Measurements from ENCODE around the gene USP6NL. TPM values are rescaled to one million over a fixed set of nuclear protein-coding genes. Genes with fewer than 3 reads are reported as not detected.

Gene USP6NL
- total and polyA plus RNA-seq, 2 of the 8 experiments (the other 6 are each of a cell fraction or from before 2014, with no cell fraction given) = 10.9 to 28.8 TPM

- H2AK5ac ChIP-seq (ENCODE audit: low read depth, low read length) = no peak overlapping the region
- H3K4me2 ChIP-seq (ENCODE audit: insufficient read depth in 1 of 2, low read depth in 2 of 2, low read length in 2 of 2) = peak overlapping the region; percentile 81 to 85
- peaks cover 4 to 7% (median 6%) of the 10 kb centered on the region in 4 experiments; a peak in 6 of 7 replicates for H3K4me1 ChIP-seq (replicated peaks in 1 of 4; ENCODE audit: control insufficient read depth in 3 of 4, insufficient read depth in 4 of 4, low read length in 3 of 4)
- no peak overlapping the region for H2BK20ac ChIP-seq (ENCODE audit: low read length)
- no peaks in the 10 kb centered on the region; a peak in 1 of 7 replicates for H3K27me3 ChIP-seq (replicated peaks in 1 of 4; ENCODE audit: control insufficient read depth in 3 of 4, extremely low read depth in 1 of 4, insufficient read depth in 3 of 4, low read length in 3 of 4)
- 87% methylated on average over 3 of the region's 3 CpGs; no CpG with 5 or more reads in 1 of the 2 experiments for WGBS, 2 experiments (ENCODE audit: extremely low coverage in 1 of 2, insufficient coverage in 1 of 2, insufficient read length in 1 of 2, insufficient replicate concordance in 2 of 2, low coverage in 1 of 2, low lambda C conversion rate in 2 of 2, missing lambda C conversion rate in 1 of 2)
- peaks cover 2% of the 10 kb centered on the region for H3K23me2 ChIP-seq (ENCODE audit: low read depth, low read length)
- H2BK15ac ChIP-seq (ENCODE audit: low read length) = no peak overlapping the region
- H2BK120ac ChIP-seq (replicated peaks; ENCODE audit: low read depth, low read length) = no peak overlapping the region
- H3K4me3 ChIP-seq (ENCODE audit: extremely low read depth in 1 of 4, insufficient read depth in 2 of 4, low read depth in 3 of 4, low read length in 4 of 4) = peak overlapping the region in 3 of 4 experiments; percentile 17 to 97 (median 27); a peak in 5 of 8 replicates
- no peak overlapping the region for H3K23ac ChIP-seq (ENCODE audit: insufficient read length)
- H3K9ac ChIP-seq (replicated peaks in 1 of 4; ENCODE audit: extremely low read depth in 1 of 4, low read depth in 3 of 4, low read length in 3 of 4) = peak overlapping the region in 1 of 4 experiments; percentile 37; a peak in 1 of 7 replicates
- no peak overlapping the region for H4K8ac ChIP-seq (ENCODE audit: extremely low read depth, insufficient read depth, low read length)
- H4K20me1 ChIP-seq (replicated peaks in 1 of 2; ENCODE audit: control insufficient read depth in 1 of 2, insufficient read depth in 2 of 2, low read length in 2 of 2) = peaks cover 4 to 7% of the 10 kb centered on the region in 2 experiments
- H2BK12ac ChIP-seq (ENCODE audit: low read depth, low read length) = no peak overlapping the region
- H3K79me2 ChIP-seq (ENCODE audit: control insufficient read depth in 1 of 2, insufficient read depth in 2 of 2, low read length in 2 of 2) = peaks cover 10 to 63% of the 10 kb centered on the region in 2 experiments; a peak in 3 of 4 replicates
- H4K91ac ChIP-seq (replicated peaks; ENCODE audit: insufficient read length, low read length) = no peak overlapping the region
- FAIRE-seq (no peak), DNase-seq (ENCODE audit: low read depth in 1 of 2, low spot score in 2 of 2) (no peak)
- H2AFZ ChIP-seq (ENCODE audit: low read length) = no peak overlapping the region
- no peak overlapping the region for H3K56ac ChIP-seq (replicated peaks; ENCODE audit: insufficient read length, low read depth, low read length)
- ChIA-PET POLR2A (ENCODE audit: partially characterized antibody) (interaction anchor here (0.6 to 2.4 kb wide), 4 partner anchors 22 to 415 kb away, joined by 3 to 6 read pairs (median 4); partner anchors contain the start of gene ECHDC3), CTCF (ENCODE audit: partially characterized antibody) (interaction anchor here (1.0 to 1.7 kb wide), 4 partner anchors 32 to 91 kb away, joined by 3 to 7 read pairs (median 4); no protein-coding TSS in a partner anchor)
- H4K5ac ChIP-seq (ENCODE audit: insufficient read length, low read depth, low read length) = no peak overlapping the region
- no peak overlapping the region for H3K27ac ChIP-seq (ENCODE audit: low read depth, low read length)
- H3K4ac ChIP-seq (replicated peaks; ENCODE audit: insufficient read length, low read depth, low read length) = no peak overlapping the region
- H3K18ac ChIP-seq (ENCODE audit: extremely low read depth, low read length) = no peak overlapping the region
- TF ChIP-seq RFX5 (IDR thresholded peaks at IDR 0.05; ENCODE audit: borderline replicate concordance, low read depth, low read length) (no peak), CTBP2 (IDR thresholded peaks at IDR 0.05; ENCODE audit: borderline replicate concordance, insufficient read depth, insufficient read length, low read length) (no peak), KDM5A (IDR thresholded peaks at IDR 0.05; ENCODE audit: low read length) (no peak), KDM4A (IDR thresholded peaks at IDR 0.05; ENCODE audit: low read depth, low read length, severe bottlenecking) (no peak), ATF3 (IDR thresholded peaks at IDR 0.05; ENCODE audit: insufficient read depth, low read depth, low read length) (no peak)
- no peaks in the 10 kb centered on the region; the same call in 1 of the 2 replicates for H3K79me1 ChIP-seq (ENCODE audit: low read depth, low read length)
- H3K9me3 ChIP-seq (ENCODE audit: insufficient read depth in 2 of 2, low read depth in 1 of 2, low read length in 1 of 2) = no peaks in the 10 kb centered on the region
- no peaks in the 10 kb centered on the region for H3K36me3 ChIP-seq (ENCODE audit: control insufficient read depth in 2 of 4, insufficient read depth in 4 of 4, low read length in 3 of 4)
- H2BK5ac ChIP-seq (ENCODE audit: low read depth, low read length) = no peak overlapping the region
- no peak overlapping the region for H3K14ac ChIP-seq (ENCODE audit: insufficient read length)
Measured at GRCh38 chr10:11609492-11610093, 1.9 kb downstream of the USP6NL start.
